Measurements from ENCODE around the gene B4GALT2.

B4GALT2 gene

DNA sequence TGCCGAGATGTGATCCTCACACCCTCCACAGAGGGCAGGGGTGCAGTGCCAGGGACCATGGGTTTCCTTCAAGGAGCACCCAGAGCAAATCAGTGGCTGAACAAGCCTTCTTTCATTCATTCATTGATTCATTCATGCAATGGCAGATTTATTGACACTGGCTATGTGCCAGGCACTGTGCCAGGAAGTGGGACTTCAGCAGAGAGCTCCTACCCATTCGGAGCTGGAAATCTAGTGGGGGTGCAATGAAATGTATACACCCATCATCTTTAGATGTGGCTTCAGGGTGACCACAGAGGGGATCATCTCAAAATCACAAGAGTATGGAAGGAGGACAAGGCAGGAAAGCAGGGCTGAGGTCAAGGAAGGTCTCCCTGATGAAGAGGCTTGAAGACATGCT, 33.4 kb downstream of the B4GALT2 start:
- H3K4me1 Mint-ChIP-seq (ENCODE audit: low read depth), result no peaks in the 10 kb centered on the region
- H3K4me3 Mint-ChIP-seq, result no peak overlapping the region
- no peaks in the 10 kb centered on the region for H3K9me3 Mint-ChIP-seq
- no peaks in the 10 kb centered on the region for H3K36me3 Mint-ChIP-seq (ENCODE audit: low read depth)
- no peak for DNase-seq (ENCODE audit: low spot score)
- H3K27me3 Mint-ChIP-seq (ENCODE audit: low read depth), result no peaks in the 10 kb centered on the region
- no peak overlapping the region for H3K27ac Mint-ChIP-seq

DNA sequence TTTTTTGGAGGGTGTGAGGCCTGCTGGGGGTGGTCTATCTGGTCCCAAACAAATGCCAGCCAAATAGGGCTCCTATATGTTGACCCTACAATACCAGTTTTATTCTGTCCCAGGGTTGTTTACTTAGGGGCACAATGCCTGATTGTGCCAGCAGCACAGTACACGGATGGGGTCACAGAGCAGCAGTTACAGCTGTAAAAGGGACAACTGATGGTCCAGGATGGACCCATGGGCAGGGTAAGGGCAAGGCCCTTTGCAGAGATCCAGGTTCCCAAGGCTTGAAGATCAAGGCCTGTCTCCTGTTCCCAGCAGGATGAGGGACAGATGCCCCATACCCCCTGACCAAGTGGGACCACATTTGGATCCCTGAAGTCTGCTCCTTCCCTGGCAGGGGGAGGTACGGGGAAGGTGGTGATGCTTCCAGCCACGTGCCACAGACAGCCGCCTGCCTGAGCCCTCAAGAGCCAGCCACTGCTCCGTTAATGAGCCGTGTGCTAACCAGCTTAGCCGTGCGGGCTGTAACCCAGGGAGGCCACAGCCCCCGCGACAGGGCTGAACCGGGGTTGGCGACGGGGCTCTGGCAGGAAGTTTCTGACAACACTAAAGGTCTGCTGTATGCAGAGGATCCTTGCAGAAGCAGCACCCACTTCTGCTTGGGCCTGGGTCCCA, 34.1 kb downstream of the B4GALT2 start:
- Mint-ChIP-seq H3K4me3 (no peak overlapping the region), H3K27ac (no peak overlapping the region), H3K36me3 (ENCODE audit: low read depth) (no peaks in the 10 kb centered on the region), H3K4me1 (ENCODE audit: low read depth) (no peaks in the 10 kb centered on the region), H3K9me3 (no peaks in the 10 kb centered on the region), H3K27me3 (ENCODE audit: low read depth) (no peaks in the 10 kb centered on the region)
- DNase-seq (ENCODE audit: low spot score), result no peak

DNA sequence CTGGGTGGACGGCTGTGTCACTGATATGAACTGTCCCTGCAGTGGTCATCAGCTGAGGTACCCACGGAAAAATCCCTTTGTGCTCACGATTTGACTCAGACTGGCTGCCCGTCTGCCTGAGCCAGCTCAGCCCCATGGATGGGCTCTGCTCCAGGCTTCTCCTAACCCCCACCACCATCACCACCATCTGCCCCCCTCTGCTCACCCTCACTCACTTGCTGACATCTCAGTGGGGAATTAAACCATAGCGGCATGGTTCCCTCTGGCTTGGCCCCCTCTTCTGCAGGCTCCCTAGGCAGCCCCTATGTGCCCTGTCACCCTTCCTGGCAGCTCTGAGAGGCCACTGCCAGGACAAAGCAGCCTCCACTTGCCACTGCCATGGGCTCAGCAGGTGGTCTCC, 34.9 kb downstream of the B4GALT2 start:
- Mint-ChIP-seq H3K9me3 (no peaks in the 10 kb centered on the region), H3K27me3 (ENCODE audit: low read depth) (no peaks in the 10 kb centered on the region), H3K36me3 (ENCODE audit: low read depth) (no peaks in the 10 kb centered on the region), H3K4me3 (no peak overlapping the region), H3K27ac (no peak overlapping the region), H3K4me1 (ENCODE audit: low read depth) (no peaks in the 10 kb centered on the region)
- DNase-seq (ENCODE audit: low spot score), result no peak

DNA sequence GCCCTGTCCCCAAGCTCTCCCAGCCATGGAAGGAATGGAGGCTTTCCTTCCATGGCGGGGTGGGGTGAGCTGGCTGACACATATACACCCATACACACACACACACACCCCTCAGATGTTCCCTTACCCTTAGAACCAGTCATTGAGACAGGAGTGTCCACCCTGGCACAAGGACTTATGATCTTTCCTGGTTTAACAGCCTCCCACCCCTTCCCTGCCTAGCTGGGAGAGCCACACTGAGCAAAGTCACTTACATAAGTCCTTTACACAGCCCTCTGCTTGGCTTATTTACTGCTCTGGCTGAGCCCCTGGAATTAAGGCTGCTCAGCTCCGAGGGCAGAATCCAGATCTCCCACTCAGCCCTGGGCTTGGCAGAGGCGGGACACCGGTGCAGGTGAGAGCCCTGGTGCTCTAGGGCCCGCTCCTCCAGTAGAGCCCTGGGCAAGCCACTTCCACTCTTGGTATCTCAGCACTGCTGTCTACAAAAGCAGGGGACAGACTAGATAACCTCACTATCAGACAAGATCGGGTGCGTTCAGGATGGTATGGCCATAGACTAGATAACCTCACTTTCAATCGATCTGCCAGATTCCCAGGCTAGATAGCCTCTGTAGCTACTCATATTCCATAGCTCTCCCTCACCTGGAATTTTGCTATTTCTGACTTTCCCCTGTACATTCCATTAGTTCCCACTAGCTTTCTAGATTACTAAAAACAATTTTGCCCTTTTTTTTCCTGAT, 35.5 kb downstream of the B4GALT2 start:
- Mint-ChIP-seq H3K4me1 (ENCODE audit: low read depth) (no peaks in the 10 kb centered on the region), H3K27me3 (ENCODE audit: low read depth) (no peaks in the 10 kb centered on the region), H3K36me3 (ENCODE audit: low read depth) (no peaks in the 10 kb centered on the region), H3K27ac (no peak overlapping the region), H3K4me3 (no peak overlapping the region), H3K9me3 (no peaks in the 10 kb centered on the region)
- no peak for DNase-seq (ENCODE audit: low spot score)

DNA sequence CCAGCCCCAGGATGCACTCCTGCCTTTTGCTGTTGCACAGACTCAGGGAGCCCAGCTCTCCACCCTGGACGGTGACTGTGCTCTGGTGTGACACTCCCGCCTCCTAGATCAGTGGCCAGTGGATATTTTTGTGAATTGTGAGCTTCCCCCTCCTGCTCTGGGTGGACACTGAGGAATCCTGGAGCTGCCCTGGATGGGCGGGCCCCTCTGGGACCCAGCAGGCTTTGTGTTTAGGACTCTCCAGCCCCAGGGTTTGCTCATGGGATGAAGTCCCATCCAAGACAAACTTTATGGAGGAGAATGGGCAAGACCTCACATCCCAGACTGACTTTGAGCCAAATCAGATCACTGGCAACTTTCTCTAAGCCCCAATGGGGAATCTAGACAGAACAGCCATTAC, 36.2 kb downstream of the B4GALT2 start:
- Mint-ChIP-seq H3K36me3 (ENCODE audit: low read depth) (no peaks in the 10 kb centered on the region), H3K4me1 (ENCODE audit: low read depth) (no peaks in the 10 kb centered on the region), H3K27me3 (ENCODE audit: low read depth) (no peaks in the 10 kb centered on the region), H3K27ac (no peak overlapping the region), H3K4me3 (no peak overlapping the region), H3K9me3 (no peaks in the 10 kb centered on the region)
- no peak for DNase-seq (ENCODE audit: low spot score)

DNA sequence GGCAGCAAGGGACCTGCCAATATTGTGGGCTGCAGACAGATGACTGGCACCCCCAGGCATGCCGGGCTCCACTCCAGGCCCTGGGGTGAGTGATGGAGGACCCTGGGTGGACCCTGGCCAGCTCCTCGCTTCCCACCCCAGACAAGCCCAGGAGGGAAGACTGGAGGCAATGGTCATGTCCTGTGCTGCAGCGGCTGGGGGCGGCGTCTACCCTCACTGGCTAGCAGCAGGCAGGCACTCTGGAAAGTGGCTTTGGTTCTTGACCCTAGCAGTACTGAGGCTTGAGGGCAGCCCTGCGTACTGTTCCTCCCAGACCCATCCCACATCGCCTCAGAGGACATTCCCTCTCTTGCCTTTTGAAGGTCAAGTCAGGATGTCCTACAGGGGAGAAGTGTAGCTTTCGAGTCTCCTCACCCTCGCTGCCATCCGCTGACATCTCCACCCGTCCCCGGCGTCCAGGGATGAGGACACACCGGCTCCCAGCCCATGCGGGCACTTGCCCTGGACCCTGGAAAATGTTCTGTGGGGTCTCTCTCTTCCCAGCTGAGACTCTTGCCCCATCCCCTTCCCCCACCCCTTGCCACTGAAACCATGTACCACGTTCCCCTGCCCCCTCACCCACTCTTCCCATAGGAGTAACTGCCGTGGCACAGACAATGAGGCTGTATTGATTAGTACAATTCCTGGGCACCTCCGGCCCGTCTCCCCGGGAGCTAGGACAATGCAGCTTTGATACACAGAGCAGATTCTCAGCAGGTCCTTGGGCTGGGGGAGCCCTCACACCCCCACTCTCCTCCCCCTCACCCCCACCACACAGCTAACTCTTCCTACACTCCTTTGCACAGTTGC, 37.3 kb downstream of the B4GALT2 start:
- Mint-ChIP-seq H3K4me3 (no peak overlapping the region), H3K27me3 (ENCODE audit: low read depth) (no peaks in the 10 kb centered on the region), H3K36me3 (ENCODE audit: low read depth) (no peaks in the 10 kb centered on the region), H3K9me3 (no peaks in the 10 kb centered on the region), H3K27ac (no peak overlapping the region), H3K4me1 (ENCODE audit: low read depth) (no peaks in the 10 kb centered on the region)
- no peak for DNase-seq (ENCODE audit: low spot score)

DNA sequence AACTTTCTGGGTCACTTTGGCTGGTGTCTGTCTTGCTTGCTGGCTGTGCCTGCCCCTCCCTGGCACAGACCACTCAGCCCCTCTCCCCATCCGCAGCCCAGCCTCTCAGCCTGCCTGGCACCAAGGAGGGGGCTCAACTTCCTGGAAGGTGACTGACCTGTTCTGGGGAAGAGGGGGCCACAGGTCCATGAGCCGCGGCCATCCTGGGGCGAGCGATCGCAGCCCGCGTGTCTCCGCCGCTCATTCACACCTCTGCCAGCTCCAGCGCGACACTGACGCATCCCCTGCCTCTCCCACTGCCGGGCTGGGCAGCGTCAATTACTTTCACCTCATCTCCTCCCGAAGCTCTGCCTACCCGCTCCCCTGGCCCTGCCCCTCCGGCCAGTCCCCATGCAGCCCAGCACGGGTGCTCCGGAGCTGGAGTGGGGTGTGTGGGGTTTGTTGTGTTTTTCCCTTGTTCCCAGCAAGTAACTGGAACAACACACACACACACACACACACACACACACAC, 37.9 kb downstream of the B4GALT2 start:
- Mint-ChIP-seq H3K9me3 (no peaks in the 10 kb centered on the region), H3K27ac (no peak overlapping the region), H3K27me3 (ENCODE audit: low read depth) (no peaks in the 10 kb centered on the region), H3K4me1 (ENCODE audit: low read depth) (no peaks in the 10 kb centered on the region), H3K4me3 (no peak overlapping the region), H3K36me3 (ENCODE audit: low read depth) (no peaks in the 10 kb centered on the region)
- DNase-seq (ENCODE audit: low spot score), result no peak

DNA sequence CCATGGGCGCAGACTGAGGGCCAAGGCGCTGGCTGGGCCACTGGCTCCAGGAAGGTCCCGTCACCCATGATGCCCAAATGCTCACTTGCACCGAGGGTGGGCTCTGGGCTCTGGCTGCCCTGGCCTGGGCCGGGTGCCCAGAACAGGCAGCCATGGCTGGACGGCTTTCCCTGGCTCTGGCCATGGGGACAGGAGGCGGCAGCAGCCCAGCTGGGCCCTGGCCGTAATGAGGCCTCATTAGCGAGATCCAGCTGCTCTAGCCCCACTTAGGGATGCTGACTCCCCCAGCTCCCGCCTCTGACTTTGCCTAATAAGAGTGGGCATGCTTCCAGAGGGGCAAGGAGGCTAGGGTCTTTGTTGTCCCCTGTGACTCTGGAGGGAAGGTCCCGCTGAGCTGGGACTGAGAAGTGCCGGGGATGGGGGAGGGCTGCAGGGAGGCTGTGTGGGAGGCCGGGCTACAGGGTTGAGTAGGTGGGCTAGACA, 40.5 kb downstream of the B4GALT2 start:
- Mint-ChIP-seq H3K27ac (peak overlapping the region; percentile 20), H3K4me1 (ENCODE audit: low read depth) (no peaks in the 10 kb centered on the region), H3K36me3 (ENCODE audit: low read depth) (no peaks in the 10 kb centered on the region), H3K4me3 (no peak overlapping the region), H3K27me3 (ENCODE audit: low read depth) (no peaks in the 10 kb centered on the region), H3K9me3 (no peaks in the 10 kb centered on the region)
- DNase-seq (ENCODE audit: low spot score), result no peak

DNA sequence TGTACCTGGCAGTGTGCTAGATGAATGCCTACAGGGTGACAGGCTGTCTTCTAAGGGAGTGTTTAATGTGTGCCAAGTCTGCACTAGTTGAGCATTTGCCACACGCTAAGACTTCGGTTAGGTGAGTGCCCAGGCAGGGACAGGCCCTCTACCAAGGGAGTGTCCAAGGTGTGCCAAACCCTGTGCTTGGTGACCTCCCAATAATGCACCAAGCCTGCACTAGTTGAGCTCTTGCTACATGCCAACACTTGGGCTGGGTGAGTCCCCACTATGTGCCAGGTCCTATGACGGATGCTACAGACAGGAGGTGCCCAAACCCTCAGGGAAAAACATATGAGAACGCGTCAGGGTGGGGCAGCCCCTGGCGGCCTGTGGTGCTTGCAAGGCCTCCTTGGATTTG, 41.5 kb downstream of the B4GALT2 start:
- no peak overlapping the region for H3K4me3 Mint-ChIP-seq
- no peaks in the 10 kb centered on the region for H3K4me1 Mint-ChIP-seq (ENCODE audit: low read depth)
- H3K27me3 Mint-ChIP-seq (ENCODE audit: low read depth), result no peaks in the 10 kb centered on the region
- no peaks in the 10 kb centered on the region for H3K9me3 Mint-ChIP-seq
- DNase-seq (ENCODE audit: low spot score), result no peak
- no peak overlapping the region for H3K27ac Mint-ChIP-seq
- H3K36me3 Mint-ChIP-seq (ENCODE audit: low read depth), result no peaks in the 10 kb centered on the region

DNA sequence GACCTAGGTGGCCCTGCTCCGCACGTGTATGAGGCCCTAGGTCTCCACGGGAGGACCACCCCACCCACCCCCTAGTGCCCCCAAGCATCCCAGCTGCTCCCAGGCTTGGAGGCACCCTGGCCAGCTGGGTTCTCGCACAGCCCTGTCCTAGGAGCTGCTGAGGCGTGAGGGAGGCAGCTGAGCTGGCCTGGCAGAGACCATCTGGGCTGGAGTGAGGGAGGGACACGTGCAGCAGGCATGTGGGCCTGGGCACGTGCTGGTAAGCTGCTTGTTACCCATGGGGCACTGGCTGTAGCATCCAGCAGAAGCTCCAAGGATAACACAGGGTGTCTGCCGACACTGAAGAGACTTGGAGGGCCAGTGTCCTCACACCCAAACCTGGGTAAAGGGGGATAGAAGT, 42.1 kb downstream of the B4GALT2 start:
- Mint-ChIP-seq H3K4me3 (no peak overlapping the region), H3K4me1 (ENCODE audit: low read depth) (no peaks in the 10 kb centered on the region), H3K36me3 (ENCODE audit: low read depth) (no peaks in the 10 kb centered on the region), H3K9me3 (no peaks in the 10 kb centered on the region), H3K27ac (no peak overlapping the region), H3K27me3 (ENCODE audit: low read depth) (no peaks in the 10 kb centered on the region)
- no peak for DNase-seq (ENCODE audit: low spot score)

DNA sequence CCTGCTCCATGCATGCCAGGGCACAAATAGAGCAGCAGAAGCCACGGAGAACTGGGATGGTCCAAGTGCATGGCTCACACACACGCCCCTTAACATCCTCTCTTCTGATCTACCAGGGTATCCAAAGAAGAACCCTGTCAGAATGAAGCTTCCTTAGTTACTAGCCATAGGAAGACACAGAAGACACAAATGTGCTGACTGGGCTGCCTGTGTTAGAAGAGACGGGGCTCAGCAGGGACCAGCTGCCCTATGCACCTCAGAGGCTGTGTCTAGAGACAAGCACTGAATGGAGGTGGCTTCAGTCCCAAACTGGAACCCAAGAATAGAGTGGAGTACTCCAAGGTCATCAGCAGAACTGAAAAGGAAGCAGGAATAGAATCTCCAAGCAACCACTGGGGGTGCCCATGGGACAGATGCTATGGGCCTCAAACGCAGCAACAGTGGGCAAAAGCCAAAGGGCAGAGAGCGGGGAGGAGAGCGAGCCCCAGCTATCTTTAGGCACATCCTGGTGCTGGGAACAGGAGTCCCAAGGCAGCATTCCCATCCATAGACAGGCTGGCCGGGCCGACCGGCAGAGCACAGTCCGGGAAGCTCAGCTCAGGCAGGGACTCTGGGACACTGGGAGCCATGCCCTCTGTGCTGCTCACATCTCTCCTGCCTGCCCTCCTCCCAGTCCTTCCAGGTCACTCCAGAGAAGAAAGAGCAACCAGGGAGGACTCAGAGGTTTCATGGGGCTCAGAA, 42.7 kb downstream of the B4GALT2 start:
- no peak overlapping the region for H3K4me3 Mint-ChIP-seq
- H3K27me3 Mint-ChIP-seq (ENCODE audit: low read depth), result no peaks in the 10 kb centered on the region
- no peaks in the 10 kb centered on the region for H3K36me3 Mint-ChIP-seq (ENCODE audit: low read depth)
- H3K27ac Mint-ChIP-seq, result no peak overlapping the region
- DNase-seq (ENCODE audit: low spot score), result no peak
- no peaks in the 10 kb centered on the region for H3K4me1 Mint-ChIP-seq (ENCODE audit: low read depth)
- H3K9me3 Mint-ChIP-seq, result no peaks in the 10 kb centered on the region

DNA sequence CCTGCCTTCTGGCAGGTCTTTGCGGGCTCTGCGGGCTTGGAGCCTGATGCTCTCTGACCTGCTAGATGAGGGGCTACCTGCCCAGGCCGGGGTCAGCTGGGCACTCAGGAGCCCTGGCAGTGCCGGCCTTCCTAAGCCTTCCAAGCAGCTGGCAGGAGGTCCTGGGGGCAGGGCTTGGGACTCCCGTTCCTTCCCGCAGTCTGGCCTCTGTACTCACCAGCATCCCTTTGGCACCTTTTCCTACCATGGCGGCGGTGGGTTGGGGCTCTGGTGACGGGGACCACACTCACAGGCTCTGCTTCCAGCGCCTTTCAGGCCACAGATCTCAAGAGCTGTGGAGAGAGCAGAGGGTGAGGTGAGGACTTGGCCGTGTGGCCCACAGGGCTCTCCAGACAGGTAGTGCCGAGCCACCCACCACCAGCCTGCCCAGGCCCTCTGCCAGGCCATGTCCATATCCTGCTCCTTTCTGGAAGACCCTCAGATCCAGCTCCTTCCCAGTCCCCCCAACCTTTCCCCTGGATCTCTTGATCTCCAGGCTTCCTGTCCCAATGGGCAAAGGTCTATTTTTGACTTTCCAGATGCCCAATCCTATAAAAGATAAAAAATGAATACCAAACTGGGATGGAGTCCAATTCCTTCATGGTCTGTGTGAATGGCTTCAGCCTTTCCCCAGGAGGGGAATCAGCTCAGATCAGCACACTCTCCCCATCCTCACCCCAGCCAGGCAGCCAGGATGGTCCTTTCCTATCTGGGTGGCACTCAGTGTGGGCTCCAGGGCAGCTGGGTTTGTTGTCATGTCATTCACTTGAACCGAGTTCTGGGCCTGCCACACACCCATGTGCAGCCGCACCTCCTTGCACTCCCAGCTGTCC, 45.3 kb downstream of the B4GALT2 start:
- no peak for DNase-seq (ENCODE audit: low spot score)
- Mint-ChIP-seq H3K27ac (peak overlapping the region; percentile 23), H3K4me1 (ENCODE audit: low read depth) (peaks cover 11% of the 10 kb centered on the region), H3K27me3 (ENCODE audit: low read depth) (no peaks in the 10 kb centered on the region), H3K36me3 (ENCODE audit: low read depth) (no peaks in the 10 kb centered on the region), H3K9me3 (no peaks in the 10 kb centered on the region), H3K4me3 (no peak overlapping the region)

All from T-helper 2 cell treated with Interferon-gamma antibody and Interleukin-4, amounts not matched to agents 5 μg/mL and 100 μg/mL, for 36 hours (primary cell).